ENCODE results near the gene SORCS3. TPM values are rescaled to one million over a fixed set of nuclear protein-coding genes. Genes with fewer than 3 reads are reported as not detected.

The SORCS3 gene
- total RNA-seq, 1 donor from 2014 or later = 1.00 TPM

- Mint-ChIP-seq H3K27ac (ENCODE audit: unreplicated experiment) (no peak overlapping the region), H3K27me3 (ENCODE audit: low read depth, unreplicated experiment) (peaks cover 1% of the 10 kb centered on the region), H3K4me3 (ENCODE audit: unreplicated experiment) (no peak overlapping the region), H3K9me3 (ENCODE audit: unreplicated experiment) (no peaks in the 10 kb centered on the region), H3K4me1 (ENCODE audit: low read depth, unreplicated experiment) (no peaks in the 10 kb centered on the region), H3K36me3 (ENCODE audit: low read depth, unreplicated experiment) (no peaks in the 10 kb centered on the region)
- no peak overlapping the region for H3K4me2 ChIP-seq (ENCODE audit: low read length)
- FAIRE-seq = no peak
- no peak overlapping the region for H3K27ac ChIP-seq (ENCODE audit: low read depth, low read length)
- no peak overlapping the region for H2AFZ ChIP-seq (ENCODE audit: low read depth, low read length)
- no peaks in the 10 kb centered on the region for H3K79me2 ChIP-seq (ENCODE audit: insufficient read depth, low read length)
- no peaks in the 10 kb centered on the region for H4K20me1 ChIP-seq (ENCODE audit: insufficient read depth, low read length)
- no peaks in the 10 kb centered on the region for H3K4me1 ChIP-seq (ENCODE audit: insufficient read depth, low read length)
- no peaks in the 10 kb centered on the region for H3K9me3 ChIP-seq (ENCODE audit: insufficient read depth, low read depth, low read length)
- H3K9ac ChIP-seq (ENCODE audit: low read length) = no peak overlapping the region
- no peak overlapping the region for H3K4me3 ChIP-seq (ENCODE audit: insufficient read depth, low read depth, low read length)
- no peaks in the 10 kb centered on the region for H3K27me3 ChIP-seq (ENCODE audit: insufficient read depth, low read length)
- TF ChIP-seq EZH2 (IDR thresholded peaks at IDR 0.05; ENCODE audit: insufficient read depth, low read length) = no peak
- no peak for TF ChIP-seq CTCF (IDR thresholded peaks at IDR 0.05; ENCODE audit: insufficient read depth, low read depth, low read length)
- no peak for DNase-seq (ENCODE audit: low read depth)
- H3K36me3 ChIP-seq (ENCODE audit: insufficient read depth, low read length) = no peaks in the 10 kb centered on the region
Observed at GRCh38 chr10:105252911-105253310, 611.8 kb downstream of the SORCS3 start.

- Mint-ChIP-seq H3K4me1 (ENCODE audit: low read depth, unreplicated experiment) (no peaks in the 10 kb centered on the region), H3K4me3 (ENCODE audit: unreplicated experiment) (no peak overlapping the region), H3K27me3 (ENCODE audit: low read depth, unreplicated experiment) (no peaks in the 10 kb centered on the region), H3K36me3 (ENCODE audit: low read depth, unreplicated experiment) (no peaks in the 10 kb centered on the region), H3K9me3 (ENCODE audit: unreplicated experiment) (no peaks in the 10 kb centered on the region), H3K27ac (ENCODE audit: unreplicated experiment) (no peak overlapping the region)
- Histone ChIP-seq H3K27me3 (ENCODE audit: insufficient read depth, low read length) (no peaks in the 10 kb centered on the region), H3K4me1 (ENCODE audit: insufficient read depth, low read length) (no peaks in the 10 kb centered on the region), H3K79me2 (ENCODE audit: insufficient read depth, low read length) (no peaks in the 10 kb centered on the region), H3K36me3 (ENCODE audit: insufficient read depth, low read length) (no peaks in the 10 kb centered on the region), H3K9me3 (ENCODE audit: insufficient read depth, low read depth, low read length) (no peaks in the 10 kb centered on the region), H4K20me1 (ENCODE audit: insufficient read depth, low read length) (no peaks in the 10 kb centered on the region), H3K4me3 (ENCODE audit: insufficient read depth, low read depth, low read length) (no peak overlapping the region), H2AFZ (ENCODE audit: low read depth, low read length) (no peak overlapping the region), H3K4me2 (ENCODE audit: low read length) (no peak overlapping the region), H3K27ac (ENCODE audit: low read depth, low read length) (no peak overlapping the region), H3K9ac (ENCODE audit: low read length) (no peak overlapping the region)
- TF ChIP-seq CTCF (IDR thresholded peaks at IDR 0.05; ENCODE audit: insufficient read depth, low read depth, low read length) = no peak
- TF ChIP-seq EZH2 (IDR thresholded peaks at IDR 0.05; ENCODE audit: insufficient read depth, low read length) = no peak
- DNase-seq (ENCODE audit: low read depth) (no peak), FAIRE-seq (no peak)
Observed at GRCh38 chr10:105253515-105254212, 612.6 kb downstream of the SORCS3 start.

- no peak for FAIRE-seq
- Mint-ChIP-seq H3K36me3 (ENCODE audit: low read depth, unreplicated experiment) (no peaks in the 10 kb centered on the region), H3K4me1 (ENCODE audit: low read depth, unreplicated experiment) (no peaks in the 10 kb centered on the region), H3K27me3 (ENCODE audit: low read depth, unreplicated experiment) (no peaks in the 10 kb centered on the region), H3K27ac (ENCODE audit: unreplicated experiment) (no peak overlapping the region), H3K9me3 (ENCODE audit: unreplicated experiment) (no peaks in the 10 kb centered on the region), H3K4me3 (ENCODE audit: unreplicated experiment) (no peak overlapping the region)
- TF ChIP-seq CTCF (IDR thresholded peaks at IDR 0.05; ENCODE audit: insufficient read depth, low read depth, low read length) = no peak
- no peak overlapping the region for H3K27ac ChIP-seq (ENCODE audit: low read depth, low read length)
- no peaks in the 10 kb centered on the region for H3K27me3 ChIP-seq (ENCODE audit: insufficient read depth, low read length)
- no peaks in the 10 kb centered on the region for H3K79me2 ChIP-seq (ENCODE audit: insufficient read depth, low read length)
- H2AFZ ChIP-seq (ENCODE audit: low read depth, low read length) = no peak overlapping the region
- H3K4me1 ChIP-seq (ENCODE audit: insufficient read depth, low read length) = no peaks in the 10 kb centered on the region
- H3K36me3 ChIP-seq (ENCODE audit: insufficient read depth, low read length) = no peaks in the 10 kb centered on the region
- no peak for DNase-seq (ENCODE audit: low read depth)
- no peaks in the 10 kb centered on the region for H4K20me1 ChIP-seq (ENCODE audit: insufficient read depth, low read length)
- H3K4me2 ChIP-seq (ENCODE audit: low read length) = no peak overlapping the region
- no peak overlapping the region for H3K9ac ChIP-seq (ENCODE audit: low read length)
- H3K4me3 ChIP-seq (ENCODE audit: insufficient read depth, low read depth, low read length) = no peak overlapping the region
- no peaks in the 10 kb centered on the region for H3K9me3 ChIP-seq (ENCODE audit: insufficient read depth, low read depth, low read length)
Observed at GRCh38 chr10:105258036-105258673, 617.1 kb downstream of the SORCS3 start.
